HG03039 (cell line): ENCODE data around the gene EFEMP2.
"Not testable (repeated sequence)": the region's sequence is repeated elsewhere in the genome, so short reads cannot be mapped to it uniquely, and the experiment has no call there.

Experiments
- ATAC-seq: cut with Tn5 transposase; IDR thresholded peaks from one replicate; pipeline ENCODE4 v1.9.1; 2021; ENCODE audit warnings: mild to moderate bottlenecking, moderate library complexity; ENCODE audit not compliant: unreplicated experiment

The EFEMP2 gene

DNA sequence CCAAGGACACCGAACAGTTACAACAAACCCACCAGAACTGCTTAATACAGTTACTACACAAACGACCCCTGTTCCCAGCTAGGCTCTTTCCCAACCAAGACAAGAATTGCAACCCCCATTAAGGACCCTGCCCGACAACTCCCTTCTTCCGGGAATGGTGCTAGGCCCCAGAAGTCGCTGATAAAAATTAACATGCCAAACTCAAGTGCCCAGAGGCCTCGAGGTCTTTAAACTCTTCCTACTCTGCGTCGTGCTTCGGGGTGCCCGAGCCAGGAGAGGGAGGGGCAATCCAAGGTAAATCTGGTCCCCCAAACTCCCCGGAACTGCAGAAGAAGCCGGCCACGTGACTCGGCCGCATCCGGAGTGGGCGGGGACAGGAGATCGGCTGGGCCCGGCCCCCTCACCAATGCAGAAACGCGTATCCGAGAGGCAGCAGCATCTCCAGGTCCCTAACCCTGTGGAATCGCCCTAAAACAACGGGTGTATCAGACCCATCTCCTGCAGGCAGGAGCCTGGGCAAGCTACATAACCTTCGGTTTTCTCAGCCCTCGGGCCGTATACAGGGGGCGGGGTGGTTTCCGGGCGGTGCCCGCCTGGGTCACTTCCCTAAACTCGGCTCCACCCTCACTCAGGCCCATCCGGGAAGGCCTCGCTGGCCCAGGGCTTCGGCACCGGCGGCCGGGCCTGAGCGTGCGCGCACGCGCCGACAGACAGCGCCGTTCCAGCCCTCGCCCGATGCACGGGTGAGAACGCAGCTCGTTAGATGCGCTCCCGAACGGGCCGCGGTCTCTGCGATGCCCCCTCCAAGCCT, 15.7 kb downstream of the EFEMP2 start:
- peak; percentile 23 for ATAC-seq

DNA sequence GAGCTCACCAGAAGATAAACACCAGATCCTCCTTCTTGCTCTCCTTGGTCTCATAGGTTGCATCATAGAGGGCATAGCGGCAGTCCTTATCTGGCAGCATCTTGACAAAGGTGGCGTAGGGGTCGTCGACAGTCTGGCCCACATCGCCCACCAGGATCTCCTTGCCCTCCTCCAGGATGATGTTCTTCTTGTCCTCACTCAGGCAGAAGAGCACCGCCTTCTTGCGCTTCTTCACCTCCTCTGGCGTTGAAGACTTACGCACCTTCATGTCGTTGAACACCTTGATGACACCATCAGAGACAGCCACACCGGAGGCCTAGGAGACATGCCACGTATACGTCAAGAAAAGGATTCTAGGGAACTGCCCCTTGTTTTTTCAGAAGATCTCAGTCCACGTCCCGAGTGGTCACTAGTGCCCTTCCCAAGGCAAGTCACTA, 16.7 kb downstream of the EFEMP2 start:
- ATAC-seq = no peak

DNA sequence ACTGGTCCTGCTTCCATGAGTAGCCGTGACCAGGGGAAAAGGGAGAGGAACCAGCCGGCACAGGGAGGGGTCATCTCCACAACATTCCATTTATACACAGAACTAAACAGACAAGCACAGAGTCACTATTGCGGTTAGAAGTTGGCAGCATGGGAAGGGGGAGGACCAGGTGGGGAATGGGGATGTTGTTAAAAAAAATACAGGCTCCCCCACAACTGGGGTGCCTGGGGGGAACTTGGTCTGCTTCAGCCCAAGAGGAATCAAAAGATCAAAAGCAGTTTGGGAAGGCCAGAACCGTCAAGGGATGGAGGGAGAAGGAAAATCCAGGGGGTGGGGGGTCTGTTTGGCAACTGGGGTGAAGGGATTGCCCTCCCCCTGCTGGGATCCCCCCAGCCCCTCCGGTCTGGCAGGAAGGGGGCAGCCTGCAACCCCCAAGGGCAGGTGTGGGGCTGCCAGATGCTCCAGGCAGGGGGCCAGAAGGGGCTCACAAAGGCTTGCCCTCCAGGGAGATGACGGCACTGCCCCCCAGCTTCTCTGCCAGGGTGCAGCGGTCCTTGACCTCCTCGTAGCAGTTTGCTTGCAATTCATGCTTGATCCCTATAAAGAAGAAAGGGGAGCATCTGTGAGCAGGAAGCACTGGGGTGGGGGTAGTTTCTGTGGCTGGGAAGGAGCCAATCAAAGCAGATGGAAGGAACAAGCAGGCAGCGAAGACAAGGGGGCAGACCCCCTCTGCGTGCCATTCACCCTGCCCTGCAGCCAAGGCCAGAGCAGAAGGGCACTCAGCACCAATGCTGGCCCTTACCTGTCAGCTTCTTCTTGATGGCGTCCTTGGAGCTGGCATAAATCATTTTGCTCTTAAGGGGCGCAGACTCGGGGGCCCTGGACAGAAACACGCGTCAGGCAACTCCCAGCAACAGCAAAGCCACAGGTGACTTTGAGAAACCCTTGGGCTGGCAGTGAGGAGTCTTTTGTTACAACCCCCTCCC, 17.5 kb downstream of the EFEMP2 start:
- ATAC-seq = no peak

DNA sequence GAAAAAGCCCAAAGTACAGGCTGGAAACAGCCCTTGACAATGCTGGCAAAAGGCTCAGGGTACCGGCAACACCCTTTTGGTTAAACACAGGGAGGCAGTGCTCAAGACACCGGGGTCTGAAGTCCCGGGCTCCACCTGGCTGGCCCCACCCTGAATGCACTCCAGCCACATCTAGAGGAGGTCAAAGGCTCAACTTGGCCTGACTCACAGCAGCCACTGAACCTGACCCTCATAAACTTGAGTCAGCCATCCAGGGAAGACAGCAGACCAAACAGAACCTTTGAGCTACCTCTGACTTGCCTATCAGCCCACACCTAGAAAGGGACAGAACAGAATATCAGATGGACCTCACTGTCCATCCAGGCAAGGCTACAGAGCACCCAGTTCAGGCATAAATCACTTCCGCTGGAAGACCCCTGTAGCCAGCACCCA, 18.4 kb downstream of the EFEMP2 start:
- no peak for ATAC-seq

DNA sequence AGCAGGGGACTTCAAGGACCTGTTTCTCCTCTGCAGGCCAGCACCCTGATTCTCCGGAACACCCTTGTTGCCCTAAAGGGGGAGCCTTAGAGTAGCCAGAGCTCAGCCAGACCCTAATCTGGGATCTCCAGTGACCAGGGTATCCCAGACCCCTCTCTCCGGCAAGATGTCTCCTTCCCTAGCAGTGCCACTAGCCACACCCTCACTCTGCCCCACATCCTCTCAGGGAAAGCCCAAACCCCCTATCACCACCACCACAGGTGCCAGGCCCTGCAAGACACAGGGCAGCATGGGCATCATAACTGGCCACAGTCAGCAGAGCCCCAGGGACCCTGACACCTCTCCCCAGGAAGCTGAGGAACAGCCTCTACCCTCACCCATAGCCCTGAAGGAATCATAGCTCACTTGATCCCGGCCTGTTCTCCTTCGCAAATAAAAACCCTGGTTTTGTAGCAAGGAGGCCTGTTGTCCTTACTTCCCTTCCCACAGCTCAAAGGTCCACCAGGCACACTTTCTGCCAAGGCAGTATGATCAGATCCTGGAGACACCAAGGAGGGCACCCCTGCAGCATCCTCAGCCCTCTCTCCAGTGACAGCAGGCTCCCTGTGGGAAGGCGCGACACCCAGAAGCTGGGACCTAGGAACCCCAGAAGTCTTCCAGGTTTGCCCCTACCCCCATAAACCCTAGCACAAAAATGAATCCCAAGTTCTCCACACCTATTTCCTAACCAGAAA, 19.2 kb downstream of the EFEMP2 start:
- ATAC-seq = no peak

DNA sequence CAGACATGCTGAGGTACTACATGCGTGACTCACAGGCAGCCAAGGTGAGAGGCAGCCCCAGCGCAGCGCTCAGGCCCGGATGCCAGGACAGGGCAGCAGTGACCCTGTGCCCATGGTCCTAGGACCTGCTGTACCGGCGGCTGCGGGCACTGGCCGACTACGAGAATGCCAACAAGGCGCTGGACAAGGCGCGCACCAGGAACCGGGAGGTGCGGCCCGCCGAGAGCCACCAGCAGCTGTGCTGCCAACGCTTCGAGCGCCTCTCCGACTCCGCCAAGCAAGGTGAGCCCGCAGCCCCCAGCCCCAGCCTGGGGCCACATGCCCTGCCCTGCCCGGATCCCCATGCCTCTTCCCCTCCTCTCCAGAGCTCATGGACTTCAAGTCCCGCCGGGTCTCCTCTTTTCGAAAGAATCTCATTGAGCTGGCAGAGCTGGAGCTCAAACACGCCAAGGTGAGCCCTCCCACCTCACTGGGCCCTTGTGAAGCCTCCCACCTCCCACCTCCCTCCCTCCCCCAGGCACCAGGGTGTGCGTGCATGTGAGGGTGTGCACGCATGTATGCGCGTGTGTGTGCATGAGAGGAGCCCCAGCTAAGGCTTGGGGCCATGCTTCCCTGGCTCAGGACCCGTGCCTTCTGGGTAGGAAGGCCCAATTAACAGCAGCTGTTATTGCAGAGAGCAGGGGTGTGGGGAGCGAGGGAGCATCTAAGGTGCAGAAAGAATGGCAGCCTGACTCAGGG, 19.9 kb downstream of the EFEMP2 start:
- ATAC-seq = no peak

DNA sequence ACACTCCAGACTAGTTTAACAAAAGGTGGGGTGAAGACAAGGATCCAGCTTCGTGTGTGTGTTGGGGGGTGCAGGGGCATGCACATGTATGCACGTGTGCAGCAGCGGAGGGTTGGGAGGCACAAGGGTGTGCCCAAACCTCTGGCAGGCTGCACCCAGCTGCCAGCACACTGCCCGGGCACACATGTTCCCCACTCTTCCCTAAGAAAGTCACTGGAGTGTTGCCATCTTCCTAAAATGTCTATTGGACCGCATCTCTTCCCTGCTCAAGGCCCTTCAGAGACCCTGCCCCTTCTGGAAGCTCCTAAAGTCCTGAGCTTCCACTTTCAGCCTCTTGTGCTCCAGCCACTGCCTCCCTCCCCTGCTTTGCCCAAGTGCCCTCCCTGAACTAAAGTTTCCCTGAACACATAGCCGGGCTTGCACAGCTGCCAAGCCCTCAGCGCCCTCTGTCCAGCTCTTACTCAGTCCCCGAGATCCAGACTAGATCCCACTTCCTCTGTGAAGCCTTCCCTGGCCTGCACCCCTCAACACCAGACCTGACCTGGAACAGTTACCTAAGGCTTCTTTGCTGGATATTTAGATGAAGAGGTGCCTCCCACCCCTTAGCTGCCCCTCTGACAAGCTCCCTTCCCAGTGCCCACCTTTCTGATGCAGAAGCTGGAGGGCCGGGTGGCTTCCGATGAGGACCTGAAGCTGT, 20.6 kb downstream of the EFEMP2 start:
- ATAC-seq = no peak

DNA sequence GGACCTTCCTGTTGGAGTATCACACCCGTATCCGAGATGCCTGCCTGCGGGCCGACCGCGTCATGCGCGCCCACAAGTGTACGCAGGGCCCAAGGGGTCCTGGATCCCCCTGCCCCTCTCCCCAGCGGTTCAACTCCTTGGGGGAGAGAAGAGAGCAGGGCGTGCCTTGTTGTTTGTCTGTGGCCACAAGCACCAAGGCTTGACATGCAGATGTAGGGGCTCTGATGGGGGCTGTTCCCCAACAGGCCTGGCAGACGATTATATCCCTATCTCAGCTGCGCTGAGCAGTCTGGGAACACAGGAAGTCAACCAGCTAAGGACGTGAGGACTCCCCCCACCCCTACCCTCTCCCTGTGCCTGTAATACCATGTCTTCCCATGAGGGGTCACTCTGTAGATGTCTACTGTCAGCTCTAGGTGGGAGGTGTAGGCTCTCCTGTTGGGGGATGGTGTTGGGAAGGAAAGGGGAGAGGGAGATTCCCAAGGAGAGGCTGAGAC, 21.5 kb downstream of the EFEMP2 start:
- no peak for ATAC-seq

DNA sequence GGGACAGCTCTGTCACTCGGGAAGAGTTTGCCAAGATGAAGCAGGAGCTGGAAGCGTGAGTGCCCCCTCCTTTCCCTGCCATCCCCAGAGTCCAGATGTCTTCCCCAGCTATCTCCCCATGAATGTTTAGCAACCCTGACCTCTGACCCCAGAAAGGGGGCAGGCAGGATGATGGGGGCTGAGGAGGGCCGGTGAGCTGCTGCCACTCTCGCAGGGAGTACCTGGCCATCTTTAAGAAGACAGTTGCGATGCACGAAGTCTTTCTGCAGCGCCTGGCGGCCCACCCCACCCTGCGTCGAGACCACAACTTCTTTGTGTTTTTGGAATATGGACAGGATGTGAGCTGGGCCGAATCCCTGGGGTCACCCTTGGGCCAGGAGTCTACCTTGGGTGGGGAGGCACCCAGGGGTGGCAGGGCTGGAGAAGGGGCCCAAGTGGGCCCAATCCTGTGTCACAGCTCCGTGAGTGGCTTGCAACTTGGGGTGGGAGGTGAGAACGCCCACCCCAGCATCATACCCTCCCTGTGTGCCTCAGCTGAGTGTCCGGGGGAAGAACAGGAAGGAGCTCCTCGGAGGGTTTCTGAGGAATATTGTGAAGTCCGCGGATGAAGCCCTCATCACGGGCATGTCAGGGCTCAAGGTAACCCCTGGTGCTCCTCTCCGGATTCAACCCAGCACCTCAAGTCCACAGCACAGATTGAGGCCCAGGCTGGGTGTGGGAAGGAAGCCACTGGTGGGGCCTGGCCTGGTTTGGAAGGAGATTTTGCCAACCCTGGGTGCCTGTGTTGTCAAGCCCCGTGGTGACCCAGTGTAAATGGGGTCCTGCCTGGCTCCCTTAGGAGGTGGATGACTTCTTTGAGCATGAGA, 22.1 kb downstream of the EFEMP2 start:
- ATAC-seq = no peak

DNA sequence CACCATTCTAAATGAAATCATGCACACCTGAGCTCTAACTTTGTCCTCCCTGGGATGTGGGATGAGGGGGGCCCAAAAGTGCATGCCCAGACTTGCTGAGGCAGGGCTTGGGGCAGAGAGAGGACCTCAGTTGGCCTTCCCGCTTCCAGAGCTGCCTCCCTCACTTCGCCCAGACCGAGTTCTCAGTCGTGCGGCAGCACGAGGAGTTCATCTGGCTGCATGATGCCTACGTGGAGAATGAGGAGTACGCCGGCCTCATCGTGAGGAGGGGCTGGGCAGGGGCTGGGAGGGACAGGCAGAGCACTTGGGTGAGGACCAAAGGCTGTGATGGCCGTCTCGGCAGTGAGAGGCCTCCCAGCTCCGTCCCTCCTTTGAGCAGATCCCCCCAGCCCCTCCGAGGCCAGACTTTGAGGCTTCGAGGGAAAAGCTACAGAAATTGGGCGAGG, 22.8 kb downstream of the EFEMP2 start:
- no peak for ATAC-seq

DNA sequence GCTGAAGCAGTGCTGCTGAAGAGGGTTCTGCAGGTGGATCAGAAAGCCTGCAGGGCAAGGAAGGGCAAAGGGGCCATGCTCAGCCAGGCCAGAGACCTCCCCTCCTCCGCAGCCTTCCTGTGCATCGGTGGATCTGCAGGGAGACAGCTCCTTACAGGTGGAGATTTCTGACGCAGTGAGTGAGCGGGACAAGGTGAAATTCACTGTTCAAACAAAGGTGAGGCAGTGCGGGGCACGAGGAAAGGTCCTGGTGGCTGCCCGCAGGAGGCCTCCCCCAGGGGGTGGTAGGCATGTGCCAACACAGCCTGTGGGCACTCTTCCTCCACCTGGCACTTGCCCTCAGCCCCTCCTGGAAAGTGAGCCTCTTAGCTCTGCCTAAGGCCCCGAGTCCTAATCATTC, 23.2 kb downstream of the EFEMP2 start:
- no peak for ATAC-seq

DNA sequence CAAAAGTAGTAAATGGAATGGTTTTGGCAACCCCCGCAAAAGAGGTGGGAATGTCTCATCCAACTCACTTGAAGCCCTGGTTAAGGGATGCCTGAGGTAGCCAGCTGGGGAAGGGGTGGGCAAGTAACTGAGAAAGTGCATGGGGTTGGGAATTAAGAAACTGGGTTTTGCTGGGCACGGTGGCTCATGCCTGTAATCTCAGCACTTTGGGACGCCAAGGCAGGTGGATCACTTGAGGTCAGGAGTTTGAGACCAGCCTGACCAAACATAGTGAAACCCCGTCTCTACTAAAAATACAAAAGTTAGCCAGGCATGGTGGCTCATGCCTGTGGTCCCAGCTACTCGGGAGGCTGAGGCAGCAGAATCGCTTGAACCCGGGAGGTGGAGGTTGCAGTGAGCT, 23.9 kb downstream of the EFEMP2 start:
- not testable (repeated sequence) for ATAC-seq

DNA sequence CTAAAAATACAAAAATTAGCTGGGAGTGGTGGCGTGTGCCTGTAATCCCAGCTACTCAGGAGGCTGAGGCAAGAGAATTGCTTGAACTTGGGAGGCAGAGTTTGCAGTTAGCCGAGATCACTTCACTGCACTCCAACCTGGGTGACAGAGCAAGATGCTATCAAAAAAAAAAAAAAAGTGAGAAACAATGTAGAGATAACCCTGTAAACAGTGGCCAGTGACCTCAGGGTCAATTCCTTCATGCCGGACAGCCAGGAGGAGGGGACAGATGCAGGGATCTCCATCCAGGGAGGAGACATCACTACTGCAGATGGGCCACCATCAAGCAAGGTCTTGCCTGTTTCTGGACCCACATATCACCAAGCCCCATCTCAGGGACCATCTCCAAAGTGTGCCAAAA, 24.9 kb downstream of the EFEMP2 start:
- ATAC-seq = no peak

DNA sequence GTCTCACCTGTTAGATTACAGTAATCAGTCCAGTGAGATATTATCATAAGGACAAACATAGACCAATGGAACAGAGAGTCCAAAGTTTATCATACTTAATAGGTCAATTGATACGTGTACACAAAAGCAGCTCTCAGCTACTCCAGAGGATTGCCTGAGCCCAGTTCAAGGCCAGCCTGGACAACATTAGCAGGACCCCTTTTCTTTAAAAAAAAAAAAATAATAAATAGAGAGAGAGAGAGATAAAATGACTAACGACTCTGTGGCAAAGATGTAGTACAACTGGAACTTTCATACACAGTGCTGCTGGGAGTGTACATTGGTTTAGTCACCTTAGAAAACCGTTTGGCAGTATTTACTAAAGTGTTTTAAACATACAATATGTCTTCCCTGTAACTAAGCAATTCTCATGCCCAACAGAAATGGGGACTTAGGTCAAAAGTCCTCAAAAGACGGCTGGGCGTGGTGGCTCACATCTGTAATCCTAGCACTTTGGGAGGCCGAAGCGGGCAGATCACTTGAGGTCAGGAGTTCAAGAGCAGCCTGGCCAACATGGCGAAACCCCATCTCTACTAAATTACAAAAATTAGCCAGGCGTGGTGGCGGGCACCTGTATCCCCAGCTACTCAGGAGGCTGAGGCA, 28.2 kb downstream of the EFEMP2 start:
- no peak for ATAC-seq

DNA sequence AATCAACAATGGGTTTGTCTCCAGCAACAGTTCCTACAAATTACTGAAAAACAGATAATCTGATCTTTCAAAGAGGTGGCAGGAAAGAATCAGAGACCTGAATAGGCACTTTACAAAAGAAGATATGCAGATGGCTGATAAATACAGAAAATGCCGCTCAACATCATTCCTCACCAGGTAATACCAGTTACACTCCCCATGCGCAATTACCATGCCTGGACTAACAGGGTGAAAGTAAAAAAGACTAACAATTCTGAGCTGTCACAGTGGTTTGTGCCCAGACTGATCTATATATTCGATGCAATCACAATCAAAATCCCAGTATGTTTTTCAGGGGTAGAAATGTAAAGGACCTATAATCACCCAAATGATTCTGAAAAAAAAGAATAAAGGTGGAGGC, 28.8 kb downstream of the EFEMP2 start:
- ATAC-seq = no peak

DNA sequence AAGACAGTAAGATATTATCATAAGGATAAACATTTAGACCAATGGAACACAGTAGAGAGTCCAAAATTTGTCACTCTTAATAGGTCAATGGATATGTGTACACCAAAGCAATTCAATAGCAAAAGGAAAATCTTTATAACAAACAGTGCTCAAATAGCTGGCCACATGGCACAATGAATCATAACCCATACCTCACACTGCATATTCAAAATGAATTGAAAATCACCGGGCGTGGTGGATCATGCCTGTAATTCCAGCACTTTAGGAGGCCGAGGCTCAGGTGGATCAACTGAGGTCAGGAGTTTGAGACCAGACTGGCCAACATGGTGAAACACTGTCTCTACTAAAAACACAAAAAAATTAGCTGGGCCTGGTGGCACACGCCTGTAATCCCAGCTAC, 30.5 kb downstream of the EFEMP2 start:
- ATAC-seq = no peak

DNA sequence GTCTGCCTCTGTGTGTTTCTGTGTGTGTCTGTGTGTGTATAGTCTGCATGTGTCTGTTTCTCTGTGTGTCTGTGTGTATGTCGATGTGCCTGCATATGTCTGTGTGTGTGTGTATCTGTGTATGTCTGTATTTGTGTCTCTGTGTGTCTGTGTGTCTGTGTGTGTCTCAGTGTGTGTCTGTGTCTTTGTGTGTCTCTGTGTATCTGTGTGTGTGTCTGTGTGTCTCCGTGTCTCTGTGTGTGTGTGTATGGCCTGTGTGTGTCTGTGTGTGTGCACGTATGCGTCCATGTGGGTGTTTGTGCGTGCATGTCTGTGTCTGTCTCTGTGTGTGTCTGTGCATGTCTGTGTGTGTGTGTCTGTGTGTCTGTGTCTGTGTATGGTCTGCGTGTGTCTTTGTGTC, 38.4 kb downstream of the EFEMP2 start:
- no peak for ATAC-seq
